ENCODE results near the gene NOS1AP.

The NOS1AP gene

GRCh38 chr1:162305969-162306368, 236.5 kb downstream of the NOS1AP start:
- no peak for TF ChIP-seq CTCF (IDR thresholded peaks at IDR 0.05; ENCODE audit: insufficient read depth, low read length, poor library complexity, severe bottlenecking)
- no peak for DNase-seq (ENCODE audit: extremely low read depth, insufficient read length)
- Histone ChIP-seq H3K4me3 (replicated peaks; ENCODE audit: low read depth, low read length) (no peak overlapping the region), H3K36me3 (ENCODE audit: control insufficient read depth, insufficient read depth, low read length) (no peaks in the 10 kb centered on the region), H3K27me3 (replicated peaks; ENCODE audit: control insufficient read depth, insufficient read depth, low read length) (no peaks in the 10 kb centered on the region)

- H3K36me3 ChIP-seq (ENCODE audit: control insufficient read depth, insufficient read depth, low read length): no peaks in the 10 kb centered on the region
- H3K4me3 ChIP-seq (replicated peaks; ENCODE audit: low read depth, low read length): no peak overlapping the region
- TF ChIP-seq CTCF (IDR thresholded peaks at IDR 0.05; ENCODE audit: insufficient read depth, low read length, poor library complexity, severe bottlenecking): no peak
- no peak for DNase-seq (ENCODE audit: extremely low read depth, insufficient read length)
- H3K27me3 ChIP-seq (replicated peaks; ENCODE audit: control insufficient read depth, insufficient read depth, low read length): no peaks in the 10 kb centered on the region; the same call in 1 of the 2 replicates
These were observed 240.8 kb downstream of the NOS1AP start for GRCh38 chr1:162310337-162310736.

- no peak for TF ChIP-seq CTCF (IDR thresholded peaks at IDR 0.05; ENCODE audit: insufficient read depth, low read length, poor library complexity, severe bottlenecking)
- Histone ChIP-seq H3K27me3 (replicated peaks; ENCODE audit: control insufficient read depth, insufficient read depth, low read length) (no peaks in the 10 kb centered on the region; the same call in 1 of the 2 replicates), H3K4me3 (replicated peaks; ENCODE audit: low read depth, low read length) (no peak overlapping the region), H3K36me3 (ENCODE audit: control insufficient read depth, insufficient read depth, low read length) (no peaks in the 10 kb centered on the region)
- DNase-seq (ENCODE audit: extremely low read depth, insufficient read length): no peak
These were observed 244.7 kb downstream of the NOS1AP start for GRCh38 chr1:162314206-162314605.

GRCh38 chr1:162315673-162316072, 246.2 kb downstream of the NOS1AP start:
- no peaks in the 10 kb centered on the region; the same call in 1 of the 2 replicates for H3K27me3 ChIP-seq (replicated peaks; ENCODE audit: control insufficient read depth, insufficient read depth, low read length)
- no peak overlapping the region for H3K4me3 ChIP-seq (replicated peaks; ENCODE audit: low read depth, low read length)
- no peak for TF ChIP-seq CTCF (IDR thresholded peaks at IDR 0.05; ENCODE audit: insufficient read depth, low read length, poor library complexity, severe bottlenecking)
- H3K36me3 ChIP-seq (ENCODE audit: control insufficient read depth, insufficient read depth, low read length): no peaks in the 10 kb centered on the region
- DNase-seq (ENCODE audit: extremely low read depth, insufficient read length): no peak

GRCh38 chr1:162316187-162316586, 246.7 kb downstream of the NOS1AP start:
- DNase-seq (ENCODE audit: extremely low read depth, insufficient read length): no peak
- no peak for TF ChIP-seq CTCF (IDR thresholded peaks at IDR 0.05; ENCODE audit: insufficient read depth, low read length, poor library complexity, severe bottlenecking)
- Histone ChIP-seq H3K36me3 (ENCODE audit: control insufficient read depth, insufficient read depth, low read length) (no peaks in the 10 kb centered on the region), H3K27me3 (replicated peaks; ENCODE audit: control insufficient read depth, insufficient read depth, low read length) (no peaks in the 10 kb centered on the region; the same call in 1 of the 2 replicates), H3K4me3 (replicated peaks; ENCODE audit: low read depth, low read length) (no peak overlapping the region)

- TF ChIP-seq CTCF (IDR thresholded peaks at IDR 0.05; ENCODE audit: insufficient read depth, low read length, poor library complexity, severe bottlenecking): no peak
- Histone ChIP-seq H3K27me3 (replicated peaks; ENCODE audit: control insufficient read depth, insufficient read depth, low read length) (no peaks in the 10 kb centered on the region; the same call in 1 of the 2 replicates), H3K36me3 (ENCODE audit: control insufficient read depth, insufficient read depth, low read length) (no peaks in the 10 kb centered on the region), H3K4me3 (replicated peaks; ENCODE audit: low read depth, low read length) (no peak overlapping the region)
- no peak for DNase-seq (ENCODE audit: extremely low read depth, insufficient read length)
These were observed 248.1 kb downstream of the NOS1AP start for GRCh38 chr1:162317621-162318020.
